Amniotic epithelial cell (primary cell): ENCODE results near the gene GALK2.
"Not testable (repeated sequence)": the region's sequence is repeated elsewhere in the genome, so short reads cannot be mapped to it uniquely, and the experiment has no call there.

Experiments used
- DNase-seq: peaks from one replicate; pipeline ENCODE4 v3.0.0-alpha.2; 2010; ENCODE audit warnings: low read depth

The GALK2 gene

DNA sequence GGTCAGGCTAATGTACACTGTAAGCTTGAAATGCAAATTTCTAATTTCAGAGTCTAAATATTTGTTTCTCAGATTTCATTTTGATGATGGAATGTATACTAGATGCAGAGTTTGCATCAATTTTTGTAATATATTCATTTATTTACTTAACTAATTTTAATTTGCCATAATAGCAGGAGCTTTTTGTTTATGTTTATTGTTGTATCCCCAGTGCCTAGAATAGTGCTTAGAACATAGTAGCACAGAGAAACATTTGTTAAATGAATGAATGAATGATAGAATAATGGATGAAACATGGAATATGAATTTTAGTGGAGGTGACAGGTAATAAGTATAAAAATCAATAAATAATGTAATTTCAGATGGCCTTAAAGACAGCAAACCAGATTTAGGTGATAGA is 5.2 kb upstream of the GALK2 start:
- no peak for DNase-seq

- DNase-seq = no peak
These were observed 2.0 kb upstream of the GALK2 start for GRCh38 chr15:49168016-49168415.

DNA sequence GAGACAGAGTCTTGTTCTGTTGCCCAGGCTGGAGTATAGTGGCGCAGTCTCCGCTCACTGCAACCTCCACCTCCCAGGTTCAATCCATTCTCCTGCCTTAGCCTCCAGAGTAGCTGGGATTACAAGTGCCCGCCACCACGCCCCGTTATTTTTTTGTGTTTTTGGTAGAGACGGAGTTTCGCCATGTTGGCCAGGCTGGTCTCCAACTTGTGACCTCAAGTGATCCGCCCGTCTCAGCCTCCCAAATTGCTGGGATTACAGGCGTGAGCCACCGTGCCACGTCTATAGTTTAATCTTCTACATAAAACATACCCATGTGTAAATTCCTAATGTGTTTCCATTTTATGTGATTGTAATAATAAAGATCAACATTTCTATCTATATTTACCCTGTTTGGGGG is 1.7 kb downstream of the GALK2 start:
- DNase-seq = no peak

GRCh38 chr15:49174902-49175301 is 4.9 kb downstream of the GALK2 start:
- DNase-seq = no peak

DNA sequence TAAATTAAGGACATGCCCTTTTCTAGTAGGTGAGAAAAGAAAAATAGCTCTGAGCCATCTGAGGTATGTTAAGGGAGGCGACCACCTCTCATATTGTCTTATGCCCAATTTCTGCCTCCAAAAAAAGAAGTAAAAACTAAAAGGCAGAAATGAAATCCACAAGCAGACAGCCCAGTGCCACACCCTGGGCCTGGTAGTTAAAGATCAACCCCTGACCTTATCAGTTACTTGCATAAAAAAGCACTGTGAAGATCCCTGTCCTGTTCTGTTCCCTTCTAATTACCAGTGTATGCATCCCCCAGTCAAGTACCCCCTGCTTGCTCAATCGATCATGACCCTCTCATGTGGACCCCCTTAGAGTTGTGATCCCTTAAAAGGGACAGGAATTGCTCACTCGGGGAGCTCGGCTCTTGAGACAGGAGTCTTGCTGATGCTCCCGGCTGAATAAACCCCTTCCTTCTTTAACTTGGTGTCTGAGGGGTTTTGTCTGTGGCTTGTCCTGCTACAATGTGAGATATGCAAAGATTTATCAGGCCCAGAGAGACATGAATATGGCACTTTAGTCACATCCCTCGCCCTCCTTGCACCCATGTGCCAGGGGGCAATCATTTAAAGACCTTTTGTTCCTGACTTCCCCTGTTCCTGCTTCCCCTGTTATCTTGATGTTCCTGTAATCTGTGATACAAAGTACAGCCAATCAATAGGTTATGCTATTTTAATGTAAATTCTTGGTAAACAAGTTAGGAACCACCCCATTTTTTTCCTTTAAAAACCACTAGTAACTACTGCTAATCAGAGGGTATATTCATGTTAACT is 5.7 kb downstream of the GALK2 start:
- DNase-seq = not testable (repeated sequence)

DNA sequence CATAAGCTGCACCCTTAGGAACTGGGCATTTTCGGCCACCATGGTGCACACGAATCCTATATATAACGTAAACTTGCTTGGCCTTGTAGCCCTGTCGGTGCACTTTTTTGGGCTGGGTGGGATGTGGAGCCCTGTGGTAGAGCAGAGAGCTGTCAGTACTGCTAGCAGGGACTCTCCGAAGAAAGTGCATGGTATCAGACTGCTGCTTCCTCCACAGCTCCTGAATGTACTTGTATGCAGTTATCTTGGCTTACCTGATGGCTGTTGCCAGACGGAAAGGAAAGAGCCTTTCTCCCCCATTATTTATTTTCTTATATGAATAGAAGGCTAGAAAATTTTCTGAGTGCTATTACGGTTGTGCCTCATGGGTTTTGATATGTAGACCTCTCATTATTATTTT is 8.4 kb downstream of the GALK2 start:
- no peak for DNase-seq

- DNase-seq = no peak
These were observed 9.6 kb downstream of the GALK2 start for GRCh38 chr15:49179433-49180190.

DNA sequence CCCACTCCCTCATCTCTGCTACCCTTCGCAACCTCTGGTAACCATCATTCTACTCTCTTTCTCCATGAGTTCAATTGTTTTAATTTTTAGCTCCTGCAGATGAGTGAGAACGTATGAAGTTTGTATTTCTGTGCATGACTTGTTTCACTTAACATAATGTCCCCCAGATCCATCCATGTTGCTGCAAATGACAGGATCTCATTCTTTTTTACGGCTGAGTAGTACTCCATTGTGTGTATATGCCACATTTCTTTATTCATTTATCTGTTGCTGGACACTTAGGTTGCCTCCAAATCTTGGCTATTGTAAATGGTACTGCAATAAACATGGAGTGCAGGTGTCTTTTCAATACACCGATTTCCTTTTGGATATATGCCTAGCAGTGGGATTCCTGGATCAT is 12.1 kb downstream of the GALK2 start:
- DNase-seq = no peak

GRCh38 chr15:49183741-49184140 is 13.7 kb downstream of the GALK2 start:
- DNase-seq = not testable (repeated sequence)

DNA sequence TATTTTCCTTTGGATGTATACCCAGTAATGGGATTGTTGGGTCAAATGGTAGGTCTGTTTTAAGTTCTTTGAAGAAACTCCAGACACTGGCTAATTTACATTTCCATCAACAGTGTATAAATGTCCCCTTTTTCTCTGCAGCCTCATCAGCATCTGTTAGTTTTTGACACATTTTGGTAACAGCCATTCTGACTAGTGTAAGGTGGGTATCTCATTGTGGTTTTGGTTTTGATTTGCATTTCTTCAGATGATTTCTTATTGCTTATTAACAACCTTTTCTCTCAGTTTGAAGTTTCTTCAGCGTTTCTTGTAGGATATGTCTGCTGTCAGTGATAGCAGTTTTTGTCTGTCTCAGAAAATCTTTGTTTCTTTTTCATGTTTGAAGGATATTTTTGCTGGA is 15.4 kb downstream of the GALK2 start:
- DNase-seq = no peak

GRCh38 chr15:49187549-49188245 is 17.6 kb downstream of the GALK2 start:
- peak; percentile 75 for DNase-seq

DNA sequence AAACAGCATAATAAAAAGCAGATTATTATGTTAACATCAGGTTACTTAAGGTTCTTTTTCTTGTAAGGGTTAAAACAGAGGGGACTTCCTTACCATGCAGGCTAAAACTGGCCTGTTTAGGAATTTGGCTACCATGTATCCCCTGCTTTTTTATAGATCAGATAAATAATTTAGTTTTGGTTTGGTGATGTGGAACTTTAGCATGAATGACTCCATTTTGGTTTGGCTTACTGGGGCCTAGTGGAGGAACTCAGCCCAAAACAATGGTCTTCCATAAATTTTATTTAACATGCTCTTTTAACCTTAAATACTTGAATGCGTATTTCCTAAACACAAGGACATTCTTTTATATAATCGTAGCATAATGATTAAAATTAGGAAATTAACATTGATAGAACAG is 18.9 kb downstream of the GALK2 start:
- DNase-seq = no peak

DNA sequence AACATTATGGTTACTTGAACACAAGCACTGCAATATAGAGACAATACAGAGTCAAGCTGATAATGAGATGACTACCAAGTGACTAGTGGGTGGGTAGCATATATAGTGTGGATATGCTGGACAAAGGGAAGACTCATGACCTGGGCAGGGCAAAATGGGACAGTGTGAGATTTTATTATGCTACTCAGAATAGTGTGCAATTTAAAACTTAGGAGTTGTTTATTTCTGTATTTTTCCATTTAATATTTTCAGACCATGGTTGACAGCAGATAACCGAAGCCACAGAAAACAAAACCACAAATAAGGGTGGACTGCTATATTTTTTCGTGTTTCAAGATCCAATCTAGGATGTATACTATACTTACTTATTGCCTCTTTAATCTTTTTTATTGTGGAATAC is 19.6 kb downstream of the GALK2 start:
- no peak for DNase-seq

DNA sequence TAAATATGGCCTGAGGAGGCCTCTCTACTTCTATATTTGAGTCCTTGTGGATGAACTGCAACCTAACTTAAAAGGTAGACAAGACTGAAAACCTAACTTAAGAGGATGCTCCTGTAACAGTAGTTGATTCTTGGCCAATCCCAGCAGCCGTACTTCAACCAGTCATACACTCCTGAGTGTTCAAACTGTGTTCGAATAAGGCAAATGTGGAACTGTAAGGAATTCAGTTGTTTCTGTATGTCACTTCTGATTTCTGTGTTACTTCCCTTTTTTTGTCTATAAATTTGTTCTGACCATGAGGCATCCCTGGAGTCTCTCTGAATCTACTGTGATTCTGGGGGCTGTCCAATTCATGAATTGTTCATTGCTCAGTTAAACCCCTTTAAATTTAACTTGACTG is 20.5 kb downstream of the GALK2 start:
- DNase-seq = no peak

DNA sequence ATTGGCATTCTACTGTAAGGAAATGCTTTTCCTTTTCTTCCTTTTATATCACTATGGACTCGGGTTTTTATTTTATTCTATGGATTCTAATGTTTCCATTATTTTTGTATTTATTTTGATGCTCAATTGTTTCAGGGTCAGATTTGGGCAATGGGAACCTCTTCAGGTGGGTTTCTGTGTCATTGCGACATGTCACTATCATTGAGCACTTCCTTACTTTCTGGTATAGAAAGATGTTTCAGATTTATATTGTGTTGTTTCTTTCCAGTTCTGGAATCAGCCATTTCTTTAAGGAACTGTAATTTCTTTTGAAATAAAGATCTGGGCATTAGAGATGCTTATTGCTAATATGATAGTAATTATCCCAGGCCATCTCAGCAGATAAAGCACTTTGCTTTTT is 21.8 kb downstream of the GALK2 start:
- no peak for DNase-seq

- DNase-seq = no peak
These were observed 26.8 kb downstream of the GALK2 start for GRCh38 chr15:49196856-49197255.

- DNase-seq = no peak
These were observed 29.6 kb downstream of the GALK2 start for GRCh38 chr15:49199666-49200065.

DNA sequence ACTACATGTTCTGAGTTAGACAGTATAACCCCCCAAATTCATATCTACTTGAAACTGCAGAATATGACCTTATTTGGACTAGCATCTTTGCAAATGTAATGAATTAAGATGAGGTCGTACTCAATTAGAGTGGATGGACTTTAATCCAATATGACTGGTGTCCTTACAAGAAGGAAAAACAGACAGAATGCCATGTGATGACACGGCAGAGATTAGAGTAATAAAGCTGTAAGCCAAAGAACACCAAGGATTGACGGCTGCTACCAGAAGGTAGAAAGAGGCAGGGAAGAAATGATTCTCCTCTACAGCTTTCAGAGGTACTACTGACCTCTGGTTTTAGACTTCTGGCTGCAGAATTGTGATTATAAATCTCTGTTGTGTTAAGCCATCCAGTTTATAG is 30.3 kb downstream of the GALK2 start:
- no peak for DNase-seq

- not testable (repeated sequence) for DNase-seq
These were observed 38.1 kb downstream of the GALK2 start for GRCh38 chr15:49208102-49208501.

- DNase-seq = no peak
These were observed 42.9 kb downstream of the GALK2 start for GRCh38 chr15:49212897-49213296.

DNA sequence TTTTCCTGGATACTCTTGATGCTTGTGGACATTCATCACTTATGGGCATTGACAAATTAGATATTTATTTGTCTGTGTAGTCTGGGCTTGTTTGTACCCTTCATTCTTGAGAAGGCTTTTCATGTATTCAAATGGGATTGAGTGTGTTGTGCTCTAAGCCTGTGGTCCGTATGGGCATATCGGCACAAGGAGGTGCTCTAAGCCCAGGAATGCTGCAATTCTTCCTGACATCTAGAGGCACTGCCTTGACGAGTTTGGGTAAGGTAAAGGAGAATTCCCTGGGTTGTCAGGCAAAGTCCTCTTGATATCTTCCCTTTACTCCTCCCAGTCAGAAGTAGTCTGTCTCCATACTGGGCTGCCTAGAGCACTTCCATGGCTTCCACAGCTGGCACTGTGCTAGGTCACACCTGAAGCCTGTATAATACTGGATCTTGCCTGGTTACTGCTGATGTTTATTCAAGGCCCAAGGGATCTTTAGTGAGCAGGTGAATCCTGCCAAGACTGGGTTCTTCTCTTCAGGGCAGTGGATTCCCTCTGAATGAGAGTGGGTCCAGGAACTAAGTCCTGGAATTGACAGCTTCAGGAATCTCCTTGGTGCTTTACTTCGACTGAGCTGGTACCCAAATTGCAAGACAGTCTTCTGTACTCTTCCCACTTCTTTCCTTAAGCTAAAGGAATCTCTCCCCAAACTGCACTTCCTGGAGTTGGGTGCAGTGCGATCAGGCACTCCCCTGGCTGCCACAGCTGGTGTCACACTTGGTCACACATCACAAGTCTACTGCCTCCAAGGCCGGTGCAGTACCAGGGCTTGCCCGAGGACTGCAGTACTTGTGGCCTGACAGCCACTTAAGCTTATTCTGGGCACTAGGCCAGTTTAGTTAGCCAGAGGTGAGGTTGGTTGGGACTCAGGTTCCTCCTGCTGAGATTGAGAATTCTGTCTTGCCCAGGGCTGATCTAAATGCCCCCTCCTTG is 46.0 kb downstream of the GALK2 start:
- no peak for DNase-seq
